ENCODE measurements around the gene ALDH9A1.
"Not testable (repeated sequence)": the region's sequence is repeated elsewhere in the genome, so short reads cannot be mapped to it uniquely, and the experiment has no call there.

The ALDH9A1 gene

DNA sequence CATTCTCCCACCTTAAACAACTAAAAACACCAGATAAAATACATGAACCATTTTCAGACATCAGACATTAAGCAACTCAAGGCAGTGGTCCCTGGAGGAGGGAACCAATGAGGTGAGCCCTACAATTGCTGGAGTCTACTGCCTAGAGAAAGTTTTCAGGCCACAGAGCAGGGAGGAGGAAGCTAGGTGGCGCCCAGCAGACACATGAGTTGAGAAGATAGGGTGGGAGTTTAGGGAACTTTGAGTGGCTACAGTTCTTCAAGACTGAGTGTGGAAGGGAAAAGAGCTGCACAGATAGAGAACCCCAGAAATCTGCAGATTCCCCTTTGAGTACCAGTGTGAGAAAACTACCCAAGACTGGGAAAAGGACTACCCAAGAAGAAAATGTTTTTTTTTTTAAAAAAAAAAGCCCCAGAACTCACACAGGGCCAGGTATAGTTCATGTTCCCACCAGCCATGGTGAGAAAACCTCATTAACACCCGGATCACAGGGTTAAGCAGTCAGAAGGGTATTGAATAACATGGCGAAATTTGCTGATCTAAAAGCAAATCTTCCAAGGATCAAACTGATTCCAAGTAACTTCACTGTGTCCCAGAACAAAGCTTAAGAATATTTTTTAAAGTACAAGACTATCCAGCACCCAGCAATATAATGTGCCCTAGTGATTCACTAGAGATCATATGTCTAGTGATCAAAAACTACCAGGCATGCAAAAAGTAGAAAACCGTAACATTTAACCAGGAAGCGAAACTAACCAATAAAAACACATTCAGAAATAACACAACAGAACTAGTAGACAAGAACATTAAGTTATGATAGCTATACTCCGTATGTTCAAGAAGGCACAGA is 12.0 kb downstream of the ALDH9A1 start:
- TF ChIP-seq, protein P1, sequence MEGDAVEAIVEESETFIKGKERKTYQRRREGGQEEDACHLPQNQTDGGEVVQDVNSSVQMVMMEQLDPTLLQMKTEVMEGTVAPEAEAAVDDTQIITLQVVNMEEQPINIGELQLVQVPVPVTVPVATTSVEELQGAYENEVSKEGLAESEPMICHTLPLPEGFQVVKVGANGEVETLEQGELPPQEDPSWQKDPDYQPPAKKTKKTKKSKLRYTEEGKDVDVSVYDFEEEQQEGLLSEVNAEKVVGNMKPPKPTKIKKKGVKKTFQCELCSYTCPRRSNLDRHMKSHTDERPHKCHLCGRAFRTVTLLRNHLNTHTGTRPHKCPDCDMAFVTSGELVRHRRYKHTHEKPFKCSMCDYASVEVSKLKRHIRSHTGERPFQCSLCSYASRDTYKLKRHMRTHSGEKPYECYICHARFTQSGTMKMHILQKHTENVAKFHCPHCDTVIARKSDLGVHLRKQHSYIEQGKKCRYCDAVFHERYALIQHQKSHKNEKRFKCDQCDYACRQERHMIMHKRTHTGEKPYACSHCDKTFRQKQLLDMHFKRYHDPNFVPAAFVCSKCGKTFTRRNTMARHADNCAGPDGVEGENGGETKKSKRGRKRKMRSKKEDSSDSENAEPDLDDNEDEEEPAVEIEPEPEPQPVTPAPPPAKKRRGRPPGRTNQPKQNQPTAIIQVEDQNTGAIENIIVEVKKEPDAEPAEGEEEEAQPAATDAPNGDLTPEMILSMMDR (IDR thresholded peaks at IDR 0.05; ENCODE audit: low read depth, low read length), result no peak
- no peak for DNase-seq (ENCODE audit: extremely low read depth, low read depth)

GRCh38 chr1:165683848-165684485 is 14.4 kb downstream of the ALDH9A1 start:
- TF ChIP-seq, protein P1 (IDR thresholded peaks at IDR 0.05; ENCODE audit: low read depth, low read length), result no peak
- no peak for DNase-seq (ENCODE audit: extremely low read depth, low read depth)

- not testable (repeated sequence) for DNase-seq (ENCODE audit: extremely low read depth, low read depth)
Measured at GRCh38 chr1:165680773-165681172, 17.6 kb downstream of the ALDH9A1 start.

- no peak for DNase-seq (ENCODE audit: extremely low read depth, low read depth)
- TF ChIP-seq, protein P1 (IDR thresholded peaks at IDR 0.05; ENCODE audit: low read depth, low read length), result no peak
Measured at GRCh38 chr1:165680303-165680702, 18.1 kb downstream of the ALDH9A1 start.

GRCh38 chr1:165679282-165680036 is 18.9 kb downstream of the ALDH9A1 start:
- TF ChIP-seq, protein P1 (IDR thresholded peaks at IDR 0.05; ENCODE audit: low read depth, low read length), result no peak
- DNase-seq (ENCODE audit: extremely low read depth, low read depth), result no peak

DNA sequence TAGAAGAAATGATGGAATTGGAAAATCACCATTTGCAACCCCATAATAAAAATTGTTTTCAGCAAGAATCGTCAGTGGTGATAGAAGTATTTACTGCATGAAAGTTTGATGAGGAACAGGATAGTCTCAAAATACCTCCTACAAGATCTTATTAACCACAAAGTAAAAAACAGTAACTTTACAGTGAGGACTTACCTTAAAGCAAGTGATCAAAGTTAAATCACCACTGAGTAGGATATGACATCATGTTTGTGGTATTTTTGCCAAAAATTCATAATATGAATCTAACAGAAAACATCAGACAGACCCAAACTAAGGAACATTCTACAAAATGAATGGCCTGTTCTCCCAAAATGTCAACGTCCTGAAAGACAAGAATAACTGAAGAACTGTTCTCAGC is 19.9 kb downstream of the ALDH9A1 start:
- TF ChIP-seq, protein P1 (IDR thresholded peaks at IDR 0.05; ENCODE audit: low read depth, low read length), result no peak
- no peak for DNase-seq (ENCODE audit: extremely low read depth, low read depth)

DNA sequence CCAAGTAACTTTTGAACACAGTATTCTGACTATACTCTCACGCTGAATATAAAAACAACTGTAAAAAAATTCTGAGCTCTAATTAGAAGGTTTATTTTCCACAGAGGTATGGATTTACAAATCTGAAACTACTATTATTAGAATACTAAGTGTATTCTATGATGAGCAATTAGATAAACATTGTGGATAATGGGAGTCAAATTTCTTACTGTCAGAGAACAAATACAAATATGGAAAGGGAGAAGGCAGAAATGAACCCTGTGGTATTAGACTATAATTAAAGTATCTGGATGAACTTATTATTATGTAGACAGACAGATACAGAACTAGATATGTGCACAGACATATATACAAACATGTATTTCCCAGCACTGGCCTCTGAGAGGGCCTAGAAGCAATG is 22.6 kb downstream of the ALDH9A1 start:
- TF ChIP-seq, protein P1 (IDR thresholded peaks at IDR 0.05; ENCODE audit: low read depth, low read length), result no peak
- DNase-seq (ENCODE audit: extremely low read depth, low read depth), result no peak

All from AG09319 (cell line).